MM.1S (cell line): ENCODE measurements around the gene SCGB3A2.

Source experiments
- CTCF ChIP-seq: fragments of 300-600 bp; sonication (generic); IDR thresholded peaks from 2 replicates; pipeline ENCODE4 v1.5.1; 2016; ENCODE audit warnings: antibody characterized with exemption, low read length, mixed read lengths
- EZH2phosphoT487 ChIP-seq: fragments of 300-600 bp; sonication (generic); IDR thresholded peaks from 2 replicates; pipeline ENCODE4 v1.6.1; 2018; ENCODE audit warnings: antibody characterized with exemption, low read length

GRCh38 chr5:147874910-147875367 lies 3.6 kb upstream of the SCGB3A2 start:
- no peak for TF ChIP-seq CTCF
- no peak for TF ChIP-seq EZH2phosphoT487
